Measurements from ENCODE around the gene CYTIP.
"Not testable (repeated sequence)": the region's sequence is repeated elsewhere in the genome, so short reads cannot be mapped to it uniquely, and the experiment has no call there.

Gene CYTIP

DNA sequence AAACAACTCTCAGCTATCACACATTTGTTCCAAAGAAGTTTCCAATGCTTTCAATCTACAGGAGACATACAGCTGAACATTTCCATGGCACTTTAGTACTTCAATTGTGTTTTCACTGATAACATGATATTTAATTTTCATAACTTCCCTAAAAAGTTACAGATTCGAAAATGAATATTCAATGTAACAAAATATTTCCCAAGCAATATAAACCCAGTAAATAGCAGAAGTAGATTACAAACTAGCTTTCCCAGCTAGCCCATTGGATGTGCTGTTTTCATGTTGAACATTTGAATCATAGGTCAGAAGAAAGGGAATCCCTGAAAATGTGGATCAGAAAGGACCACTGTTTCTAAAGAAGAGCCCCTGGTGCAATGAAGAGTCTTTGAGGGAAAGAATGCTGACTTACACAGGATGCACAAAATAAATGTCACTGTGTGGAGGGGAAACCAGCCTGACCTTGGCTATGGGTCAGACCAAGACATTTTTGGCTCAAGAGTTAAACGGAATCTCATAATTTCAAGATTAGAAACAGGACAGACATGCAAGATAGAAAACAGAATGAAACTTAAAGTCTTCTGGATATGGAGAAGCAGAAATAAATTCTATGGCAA, 22.5 kb downstream of the CYTIP start:
- DNase-seq = no peak

DNA sequence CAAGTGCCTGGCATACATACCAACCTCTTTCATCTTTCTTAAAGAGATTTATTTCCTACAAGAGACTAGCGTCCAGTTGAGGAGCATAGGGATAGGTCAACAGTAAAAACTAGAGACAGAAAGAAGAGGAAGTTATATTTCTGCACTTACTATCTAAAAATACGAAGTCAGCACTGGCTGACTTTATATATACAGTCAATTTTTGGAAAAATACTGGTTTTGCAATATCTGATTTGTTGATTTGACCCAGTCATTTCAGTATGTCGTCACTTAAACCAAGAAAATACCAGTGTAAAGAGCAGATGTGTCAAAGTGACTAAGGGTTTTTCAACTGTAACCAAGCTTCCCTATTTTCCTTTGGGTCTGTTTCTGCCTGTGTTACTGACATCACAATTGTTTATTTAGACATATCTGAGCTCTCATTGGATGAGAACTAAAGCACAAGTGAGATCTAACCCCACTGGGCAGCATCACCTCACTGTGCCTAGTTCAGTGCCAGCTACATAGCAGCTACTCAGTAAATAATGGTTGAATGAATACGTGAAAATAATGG, 23.0 kb downstream of the CYTIP start:
- no peak for DNase-seq

DNA sequence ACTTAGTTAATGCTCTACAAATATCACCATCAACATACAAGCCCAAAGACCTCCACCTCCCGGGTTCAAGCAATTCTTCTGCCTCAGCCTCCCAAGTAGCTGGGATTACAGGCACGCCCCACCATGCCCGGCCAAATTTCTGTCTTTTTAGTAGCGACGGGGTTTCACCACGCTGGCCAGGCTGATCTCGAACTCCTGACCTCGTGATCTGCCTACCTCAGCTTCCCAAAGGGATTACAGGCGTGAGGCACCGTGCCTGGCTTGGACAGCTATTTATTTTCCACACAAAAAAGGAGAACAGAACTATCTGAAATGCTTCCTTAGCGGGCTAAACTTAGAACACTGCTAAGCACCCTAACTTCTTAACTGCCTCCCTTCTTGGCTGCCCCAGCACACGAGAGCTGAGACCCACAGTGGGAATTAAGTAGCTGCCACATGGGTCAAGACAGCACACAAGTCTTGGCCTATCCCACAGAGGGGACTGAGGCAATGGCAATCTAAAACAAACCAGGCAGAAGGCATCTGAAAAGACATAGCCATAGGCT, 24.8 kb downstream of the CYTIP start:
- no peak for DNase-seq

DNA sequence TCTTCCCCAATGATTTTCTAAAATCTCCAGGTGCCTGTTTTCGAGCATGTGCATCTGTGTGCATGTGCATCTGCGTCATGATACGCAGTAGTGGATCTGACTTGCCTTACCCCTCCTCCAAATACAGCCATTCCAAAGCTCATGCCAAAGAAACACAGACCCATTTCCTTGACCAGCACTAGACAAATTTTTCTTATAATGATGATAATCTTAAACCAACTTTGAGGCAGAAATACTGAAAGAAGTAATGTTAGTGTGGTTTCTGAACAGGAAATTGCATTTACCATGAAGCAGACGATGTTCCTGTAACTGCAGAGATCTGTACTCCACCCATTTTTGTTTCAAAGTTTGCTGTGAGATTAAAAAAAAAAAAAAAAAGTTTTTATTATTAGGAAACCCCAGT, 25.6 kb downstream of the CYTIP start:
- DNase-seq = no peak

DNA sequence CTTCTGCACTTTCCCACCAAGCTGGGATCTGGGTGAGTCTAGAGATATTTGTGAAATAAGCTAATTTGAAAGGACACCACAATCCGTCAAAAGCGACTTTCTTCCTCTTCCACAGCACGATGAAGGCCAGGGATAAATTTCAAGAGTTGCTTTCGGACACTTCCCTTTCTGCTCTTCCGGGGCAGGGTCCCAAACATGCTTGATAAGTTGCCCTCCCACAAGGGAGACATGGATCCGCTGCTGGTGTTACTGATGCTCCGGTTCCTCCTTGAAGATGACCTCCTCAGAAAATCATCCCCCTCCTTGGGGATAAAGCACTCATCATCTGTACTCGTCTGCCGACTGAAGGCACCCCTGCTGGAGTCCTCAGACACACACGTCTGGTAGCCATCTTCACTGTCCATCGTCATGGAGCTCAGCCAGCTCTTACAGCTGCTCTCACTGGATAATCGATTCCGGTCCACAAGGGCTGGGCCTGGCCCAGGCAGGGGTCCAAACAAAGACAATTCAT, 28.2 kb downstream of the CYTIP start:
- DNase-seq = no peak

DNA sequence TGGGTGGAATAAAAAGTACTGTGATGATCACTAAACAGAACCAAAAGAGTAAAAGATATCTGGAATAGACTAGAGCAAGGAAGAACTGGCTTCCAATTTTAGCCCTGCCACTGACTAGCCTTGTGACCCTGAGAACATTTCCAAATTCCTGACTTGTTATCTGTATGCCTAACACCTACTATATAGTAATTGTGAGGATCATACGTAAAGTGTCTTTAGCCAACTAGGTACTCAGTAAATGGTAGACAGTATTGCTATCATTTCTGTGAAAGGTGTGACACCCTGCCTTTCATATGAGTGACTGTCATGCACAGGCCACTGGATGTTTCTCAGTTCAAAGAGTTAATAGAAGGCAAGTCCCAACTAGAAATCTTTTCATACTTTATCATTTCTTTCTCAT, 29.8 kb downstream of the CYTIP start:
- DNase-seq = no peak

DNA sequence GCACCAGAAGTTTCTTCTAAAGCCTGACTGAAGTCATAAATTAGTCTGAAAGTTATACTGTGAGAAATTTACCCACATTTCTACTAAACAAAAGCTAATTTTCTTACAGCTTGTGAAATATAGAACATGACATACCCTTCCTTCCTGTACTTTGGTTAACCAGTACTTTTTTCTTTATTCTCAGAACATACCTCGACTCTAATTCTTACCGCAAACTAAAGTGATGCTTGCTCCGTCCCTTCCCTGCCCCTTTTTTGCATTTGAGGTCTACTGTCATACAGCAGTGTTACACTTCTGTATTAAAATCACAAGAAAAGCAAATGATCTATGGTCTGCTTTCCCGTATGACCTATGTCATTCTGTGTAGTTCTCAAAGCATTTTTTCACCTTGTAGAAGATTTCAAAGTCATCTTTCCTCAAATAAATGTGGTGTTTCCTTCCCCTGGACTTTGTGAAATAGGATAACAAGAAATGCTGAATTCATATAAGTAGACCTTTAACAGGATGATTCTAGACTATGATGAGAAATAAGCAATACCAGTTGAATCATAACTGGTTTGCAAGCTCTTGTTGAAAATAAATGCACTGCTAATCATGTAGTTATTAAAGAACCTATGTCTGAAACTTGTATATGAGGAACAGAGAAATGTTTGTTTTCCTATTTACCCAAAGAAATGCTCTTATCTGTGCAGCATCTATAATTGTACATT, 30.4 kb downstream of the CYTIP start:
- no peak for DNase-seq

DNA sequence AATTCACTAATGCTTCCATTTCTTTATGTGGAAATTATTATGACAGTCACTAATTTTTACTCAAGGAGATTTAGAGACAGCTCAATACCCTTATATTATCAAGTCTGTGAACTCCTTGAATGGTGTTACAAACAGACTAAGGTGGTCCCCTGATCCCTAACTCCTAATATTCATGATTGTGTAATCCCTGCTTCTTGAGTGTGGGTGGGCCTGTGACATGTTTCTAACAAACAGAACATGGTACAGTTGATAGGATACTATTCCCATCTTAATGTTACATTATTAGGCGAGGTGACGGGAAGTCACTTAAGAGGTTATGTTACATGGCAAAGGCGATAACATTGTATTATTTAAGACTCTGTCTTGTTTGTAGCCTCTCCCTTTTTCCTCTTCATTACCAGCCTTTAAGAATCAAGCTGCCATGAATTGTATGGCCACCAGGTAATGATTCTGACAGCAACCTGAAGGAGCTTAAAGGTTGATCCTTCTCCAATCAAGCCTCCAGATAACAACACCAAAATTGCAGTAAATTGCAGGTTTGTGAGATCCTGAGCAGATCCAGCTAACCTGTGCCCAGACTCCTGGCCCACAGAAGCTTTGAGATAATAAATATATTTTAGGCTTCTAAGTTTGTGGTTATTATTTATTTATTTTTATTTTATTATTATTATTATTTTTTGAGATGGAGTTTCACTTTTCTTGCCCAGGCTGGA, 32.1 kb downstream of the CYTIP start:
- DNase-seq = no peak

DNA sequence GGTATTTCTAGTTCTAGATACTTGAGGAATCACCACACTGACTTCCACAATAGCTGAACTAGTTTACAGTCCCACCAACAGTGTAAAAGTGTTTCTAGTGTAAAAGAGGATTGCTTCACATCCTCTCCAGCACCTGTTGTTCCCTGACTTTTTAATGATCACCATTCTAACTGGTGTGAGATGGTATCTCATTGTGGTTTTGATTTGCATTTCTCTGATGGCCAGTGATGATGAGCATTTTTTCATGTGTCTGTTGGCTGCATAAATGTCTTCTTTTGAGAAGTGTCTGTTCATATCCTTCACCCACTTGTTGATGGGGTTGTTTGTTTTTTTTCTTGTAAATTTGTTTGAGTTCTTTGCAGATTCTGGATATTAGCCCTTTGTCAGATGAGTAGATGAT, 38.5 kb downstream of the CYTIP start:
- DNase-seq = not testable (repeated sequence)

DNA sequence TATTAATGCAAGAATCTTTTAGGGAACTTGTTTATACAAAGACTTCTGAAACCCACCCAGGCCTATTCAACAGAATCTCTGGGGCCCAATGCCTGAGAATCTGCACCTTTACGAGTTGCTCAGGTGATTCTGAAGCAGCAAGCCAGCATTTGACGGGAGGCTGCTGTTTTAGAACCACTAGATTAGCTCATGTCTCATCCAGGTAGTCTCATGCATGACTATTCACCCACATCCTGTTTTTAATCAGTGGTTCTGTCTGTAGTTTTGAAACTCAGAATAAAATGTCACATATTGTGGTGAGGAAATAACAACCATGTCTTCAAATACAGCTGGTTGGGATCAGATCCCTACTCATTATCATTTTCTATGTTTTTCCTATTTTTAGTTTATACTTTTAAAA, 39.5 kb downstream of the CYTIP start:
- no peak for DNase-seq

DNA sequence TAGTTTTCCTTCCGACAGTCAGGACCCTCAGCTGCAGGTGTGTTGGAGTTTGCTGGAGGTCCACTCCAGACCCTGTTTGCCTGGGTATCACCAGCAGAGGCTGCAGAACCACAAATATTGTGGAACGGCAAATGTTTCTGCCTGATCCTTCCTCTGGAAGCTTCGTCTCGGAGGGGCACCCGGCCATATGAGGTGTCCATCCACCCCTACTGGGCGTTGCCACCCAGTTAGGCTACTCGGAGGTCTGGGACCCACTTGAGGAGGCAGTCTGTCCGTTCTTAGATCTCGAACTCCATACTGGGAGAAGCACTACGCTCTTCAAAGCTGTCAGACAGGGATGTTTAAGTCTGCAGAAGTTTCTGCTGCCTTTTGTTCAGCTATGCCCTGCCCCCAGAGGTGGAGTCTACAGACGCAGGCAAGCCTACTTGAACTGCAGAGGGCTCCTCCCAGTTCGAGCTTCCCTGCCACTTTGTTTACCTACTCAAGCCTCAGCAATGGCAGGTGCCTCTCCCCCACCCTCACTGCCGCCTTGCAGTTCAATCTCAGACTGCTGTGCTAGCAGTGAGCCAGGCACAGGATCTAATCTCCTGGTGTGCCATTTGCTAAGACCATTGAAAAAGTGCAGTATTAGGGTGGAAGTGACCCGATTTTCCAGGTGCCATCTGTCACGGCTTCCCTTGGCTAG, 40.9 kb downstream of the CYTIP start:
- peak; percentile 1 for DNase-seq

DNA sequence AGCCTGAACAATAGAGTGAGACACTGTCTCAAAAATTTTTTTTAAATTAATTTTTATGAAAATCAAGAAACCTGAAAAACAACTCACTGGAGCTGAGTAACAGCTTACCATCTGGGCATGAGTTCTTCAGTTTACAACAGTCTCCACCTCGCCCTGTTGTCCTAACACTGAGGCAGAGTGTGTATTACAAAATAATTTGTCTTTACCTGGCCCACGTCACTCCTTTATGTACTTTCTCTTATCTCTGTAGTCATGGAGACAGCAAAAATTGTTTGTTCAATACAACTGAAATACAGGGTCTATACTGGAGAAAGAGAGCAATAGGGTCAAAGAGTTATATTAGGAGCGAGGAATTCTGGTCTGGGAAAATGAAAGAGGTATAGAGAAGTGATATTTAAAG, 48.1 kb downstream of the CYTIP start:
- DNase-seq = peak; percentile 1

DNA sequence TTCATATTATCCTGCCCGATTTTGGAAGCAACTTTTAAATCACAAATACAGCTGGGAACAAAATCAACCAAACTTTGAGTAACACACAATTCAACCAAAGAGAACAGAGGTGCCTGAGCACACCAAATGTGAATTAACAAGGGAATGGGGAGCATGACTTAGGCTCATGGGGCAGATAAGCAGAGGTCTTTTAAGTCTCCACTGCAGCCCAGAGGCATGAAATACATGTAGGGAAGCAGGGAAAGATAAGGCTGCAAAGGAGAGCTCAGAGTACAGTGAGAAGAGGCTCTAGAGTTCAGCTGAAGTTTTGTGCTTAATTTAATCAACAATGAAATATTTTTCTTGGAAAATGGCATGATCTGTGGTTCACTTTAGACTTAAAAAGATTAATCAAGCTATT, 49.0 kb downstream of the CYTIP start:
- no peak for DNase-seq

DNA sequence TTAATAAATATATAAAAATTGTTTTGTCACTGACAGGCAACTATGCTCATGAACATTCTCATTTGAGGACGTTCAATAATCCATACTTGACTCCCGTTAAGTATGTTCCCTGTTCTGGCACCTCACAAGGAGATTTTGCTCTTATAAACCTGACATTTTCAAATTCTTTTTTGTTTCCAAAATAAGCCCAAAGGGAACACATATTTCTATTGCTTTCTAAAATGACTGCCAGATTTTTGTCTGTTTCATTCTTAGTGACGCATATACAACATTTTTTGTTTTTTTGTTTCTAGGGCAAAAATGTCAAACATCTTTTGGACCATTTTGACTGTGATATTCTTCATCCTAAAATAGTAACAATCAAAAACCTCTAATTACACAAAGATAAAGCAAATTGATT, 50.5 kb downstream of the CYTIP start:
- DNase-seq = no peak

DNA sequence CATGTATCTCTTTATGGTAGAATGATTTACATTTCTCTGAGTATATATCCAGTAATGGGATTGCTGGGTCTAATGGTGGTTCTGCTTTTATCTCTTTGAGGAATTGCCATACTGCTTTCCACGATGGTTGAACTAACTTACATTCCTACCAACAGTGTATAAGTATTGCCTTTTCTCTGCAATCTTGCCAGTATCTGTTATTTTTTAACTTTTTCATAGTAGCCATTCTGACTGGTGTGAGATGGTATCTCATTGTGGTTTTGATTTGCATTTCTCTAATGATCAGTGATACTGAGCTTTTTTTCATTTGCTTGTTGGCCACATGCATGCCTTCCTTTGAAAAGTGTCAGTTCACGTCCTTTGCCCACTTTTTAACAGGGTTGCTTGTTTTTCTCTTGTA, 55.1 kb downstream of the CYTIP start:
- no peak for DNase-seq

DNA sequence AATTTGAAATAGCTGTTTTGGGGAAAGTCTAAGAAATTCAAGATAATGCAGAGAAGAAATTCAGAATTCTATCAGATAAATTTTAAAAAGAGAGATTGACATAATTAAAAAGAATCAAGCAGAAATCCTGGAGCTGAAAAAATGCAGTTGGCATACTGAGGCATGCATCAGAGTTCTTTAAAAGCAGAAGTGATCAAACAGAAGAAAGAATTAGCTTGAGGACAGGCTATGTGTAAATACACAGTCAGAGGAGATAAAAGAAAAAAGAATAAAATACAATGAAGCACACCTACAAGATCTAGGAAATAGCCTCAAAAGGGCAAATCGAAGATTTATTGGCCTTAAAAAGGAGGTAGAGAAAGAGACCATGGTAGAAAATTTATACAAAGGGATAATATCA, 57.1 kb downstream of the CYTIP start:
- DNase-seq = no peak

DNA sequence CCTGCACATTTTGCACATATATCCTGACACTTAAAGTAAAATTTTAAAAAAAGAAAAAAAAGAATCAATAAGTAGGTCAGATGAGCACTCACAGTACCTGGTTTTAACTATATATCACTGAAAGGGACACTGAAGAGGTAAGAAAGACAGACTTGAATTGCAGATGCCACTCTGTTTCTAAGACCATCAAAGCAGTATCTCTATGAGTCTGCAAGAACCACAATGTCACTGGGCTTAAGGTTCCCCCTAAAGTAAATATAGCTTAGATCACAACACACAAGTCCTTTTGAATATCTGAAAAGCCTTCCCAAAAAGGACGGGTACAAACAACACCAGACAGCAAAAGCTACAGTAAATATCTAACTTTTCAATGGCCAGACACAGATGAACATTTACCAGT, 57.6 kb downstream of the CYTIP start:
- no peak for DNase-seq

DNA sequence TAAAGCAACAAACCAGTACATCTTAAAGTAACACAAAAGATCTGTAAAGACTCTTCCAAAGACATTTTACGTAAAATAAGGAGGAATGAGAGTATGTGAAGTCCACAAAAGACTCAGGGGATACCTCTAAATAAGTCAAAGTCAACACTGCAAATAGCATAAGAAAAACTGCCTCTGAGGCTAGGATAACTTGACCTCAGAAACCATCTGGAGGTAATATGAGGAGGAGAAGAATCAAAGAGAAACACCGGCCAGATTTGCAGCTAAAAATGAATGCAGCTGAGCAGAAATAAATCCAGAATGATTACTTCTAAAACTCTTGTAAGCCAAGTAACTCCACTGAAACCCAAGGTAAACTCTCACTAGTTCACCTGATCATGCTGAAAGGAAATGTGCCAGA, 66.0 kb downstream of the CYTIP start:
- no peak for DNase-seq

DNA sequence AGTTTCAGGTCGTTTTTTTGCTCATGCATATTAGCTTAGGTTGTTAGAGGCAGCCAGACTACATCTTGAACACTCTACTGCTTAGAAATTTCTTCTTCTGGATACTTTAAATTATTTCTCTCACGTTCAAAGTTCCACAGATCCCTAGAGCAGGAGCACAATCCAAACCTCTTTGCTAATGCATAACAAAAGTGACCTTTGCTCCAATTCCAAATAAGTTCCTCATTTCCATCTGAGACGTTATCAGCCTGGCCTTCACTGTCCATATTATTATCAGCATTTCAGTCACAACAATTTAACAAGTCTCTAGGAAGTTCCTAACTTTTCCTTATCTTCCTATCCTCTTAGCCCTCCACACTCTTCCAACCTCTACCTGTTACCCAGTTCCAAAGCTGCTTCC, 67.8 kb downstream of the CYTIP start:
- DNase-seq = no peak

DNA sequence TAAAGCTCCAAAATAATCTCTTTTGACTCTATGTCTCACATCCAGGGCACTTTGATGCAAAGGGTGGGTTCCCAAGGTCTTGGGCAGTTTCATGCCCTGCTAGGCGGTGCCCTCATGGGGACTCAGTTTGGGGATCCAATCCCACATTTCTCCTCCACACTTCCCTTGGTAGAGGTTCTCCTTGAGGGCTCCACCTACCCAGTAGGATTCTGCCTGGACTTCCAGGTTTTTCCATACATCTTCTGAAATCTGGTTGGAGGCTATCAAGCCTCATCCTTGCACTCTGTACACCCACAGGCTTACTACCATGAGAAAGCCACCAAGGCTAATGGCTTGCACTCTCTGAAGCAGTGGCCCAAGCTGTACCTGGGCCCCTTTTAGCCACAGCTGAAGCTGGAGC, 68.5 kb downstream of the CYTIP start:
- DNase-seq = no peak

DNA sequence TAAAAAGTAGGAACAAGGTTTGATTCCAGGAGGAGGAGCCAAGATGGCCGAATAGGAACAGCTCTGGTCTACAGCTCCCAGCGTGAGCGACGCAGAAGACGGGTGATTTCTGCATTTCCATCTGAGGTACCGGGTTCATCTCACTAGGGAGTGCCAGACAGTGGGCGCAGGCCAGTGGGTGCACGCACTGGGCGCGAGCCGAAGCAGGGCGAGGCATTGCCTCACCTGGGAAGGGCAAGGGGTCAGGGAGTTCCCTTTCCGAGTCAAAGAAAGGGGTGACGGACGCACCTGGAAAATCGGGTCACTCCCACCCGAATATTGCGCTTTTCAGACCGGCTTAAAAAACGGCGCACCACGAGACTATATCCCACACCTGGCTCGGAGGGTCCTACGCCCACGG, 75.4 kb downstream of the CYTIP start:
- not testable (repeated sequence) for DNase-seq

DNA sequence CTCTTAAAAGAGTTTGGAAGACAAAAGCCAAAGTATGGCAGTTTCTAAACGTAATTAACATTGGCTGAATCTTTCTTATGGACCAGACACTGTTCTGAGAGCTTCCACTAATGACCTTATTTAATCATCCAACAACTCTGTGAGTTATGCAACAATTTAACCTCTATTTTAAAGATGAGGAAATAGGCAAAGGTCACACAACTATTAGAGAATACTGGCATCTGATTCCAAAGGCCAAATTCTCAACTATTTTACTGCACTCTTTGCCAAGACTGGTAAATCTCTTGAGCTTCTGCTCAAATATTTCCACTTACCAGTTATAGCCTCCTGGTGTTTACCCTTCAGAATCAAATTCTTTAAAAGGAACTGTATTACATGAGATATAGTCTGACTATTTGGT, 76.2 kb downstream of the CYTIP start:
- DNase-seq = no peak

Data from NCI-H774 (cell line).